Right lobe of liver (tissue), 6 donors: ENCODE measurements around the gene KCNB1. TPM values are rescaled to one million over a fixed set of nuclear protein-coding genes. Genes with fewer than 3 reads are reported as not detected.
A peak's percentile ranks its signal among the peaks of the same experiment; 100 is the strongest.

Experiments
- ATAC-seq, 4 donors: fragments of 200-7000 bp; cut with Tn5 transposase; one replicate each; pipeline ENCODE4 v1.9.1; 2020; ENCODE audit warnings: mild to moderate bottlenecking in 4 of 4, moderate library complexity in 4 of 4
- DNase-seq, 3 donors: peaks; one replicate each; pipeline ENCODE4 v3.0.0-alpha.2; 2020
- H3K27ac ChIP-seq, 3 donors: fragments of 200-600 bp; one replicate each; pipeline ENCODE4 v1.8.0; 2022
- H3K27me3 ChIP-seq, 2 donors: fragments of 200-600 bp; one replicate each; pipeline ENCODE4 v1.8.0; 2022
- H3K36me3 ChIP-seq, 4 donors: fragments of 200-600 bp; sonication (generic) in 1 of 4; one replicate each; pipeline versions ENCODE4 v1.5.1 to v1.8.0; 2017 to 2022; ENCODE audit warnings: control low read depth in 1 of 4
- H3K4me1 ChIP-seq, 4 donors: fragments of 200-600 bp; sonication (generic) in 1 of 4; one replicate each; pipeline versions ENCODE4 v1.5.1 to v1.8.0; 2017 to 2022; ENCODE audit warnings: control low read depth in 1 of 4
- H3K4me3 ChIP-seq, 3 donors: fragments of 200-600 bp; one replicate each; pipeline ENCODE4 v1.8.0; 2022
- H3K9me3 ChIP-seq, 4 donors: fragments of 200-600 bp; sonication (generic) in 1 of 4; one replicate each; pipeline versions ENCODE4 v1.5.1 to v1.8.0; 2017 to 2022; ENCODE audit warnings: control low read depth in 1 of 4
- POLR2A ChIP-seq: fragments of 450-650 bp; IDR thresholded peaks from one replicate; pipeline ENCODE4 v1.6.1; 2017; ENCODE audit warnings: antibody characterized with exemption, mild to moderate bottlenecking
- WGBS: methylation state at CpG from one replicate; pipeline ENCODE4 v1.1.6; 2018; ENCODE audit warnings: low coverage, low lambda C conversion rate; ENCODE audit not compliant: insufficient coverage; ENCODE audit errors: missing lambda C conversion rate; 5-methylcytosine and 5-hydroxymethylcytosine counted together
- intact Hi-C, 2 donors: fragments of 100-400 bp; cut with DNase I; formaldehyde crosslinking; loops; one replicate each; pipeline versions ENCODE4 v1.11.2 to v1.14.1; 2022
- total RNA-seq, 6 experiments: library from RNA; depleted of rRNA in 2 of 6; stranded (reverse); fragments of >200 nt in 2 of 6; fragmentation: NEBNext Ultra II Directional in 3 of 6; extraction: Animal tissue kit (Norgen Biotek cat#: 25700) in 3 of 6; gene quantifications; one replicate each; pipeline versions ENCODE4 v1.1.0 to v1.2.4, GENCODE V29; 2016 to 2023
- TF ChIP-seq, protein P1 (sequence below), 4 donors: fragments of 200-600 bp in 3 of 4; fragments of 450-650 bp in 1 of 4; IDR thresholded peaks; one replicate each; pipeline versions ENCODE4 v1.5.1 to v1.8.0; 2016 to 2022; ENCODE audit warnings: antibody characterized with exemption in 4 of 4, mild to moderate bottlenecking in 2 of 4
- donor health status: DM: no; HTN: yes; CAD: no.
- donor health status: DM: no; HTN: no; CAD: no.
- donor health status: DM: no; HTN: no; CAD: no.
- donor health status: DM: no; HTN: yes; CAD: no.
- donor health status: DM: no; HTN: yes; CAD: no.

KCNB1 gene
- total RNA-seq, 6 experiments from 2014 or later: 1.5 to 8.2 (median 3.8) TPM

DNA sequence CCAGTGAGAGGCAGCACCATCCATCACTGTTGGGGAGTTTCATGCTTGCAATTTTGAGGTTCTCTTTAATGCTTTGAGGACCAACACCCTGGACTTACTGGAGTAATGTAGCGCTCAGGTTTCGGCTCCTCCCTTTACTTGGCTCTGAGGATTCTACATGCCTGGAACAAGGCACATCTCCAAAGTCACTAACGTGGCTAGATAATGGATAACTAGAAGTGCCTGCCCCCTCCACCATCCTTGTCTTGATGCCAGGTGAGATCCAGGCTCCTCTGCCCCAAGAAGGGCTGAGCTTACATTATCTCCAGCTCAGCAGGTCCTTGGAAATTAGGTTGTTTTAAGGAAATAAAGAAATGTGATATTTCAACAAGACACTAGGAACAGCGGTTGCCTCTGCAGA, 129.1 kb downstream of the KCNB1 start:
- intact Hi-C loops: no loop called here
- Histone ChIP-seq H3K36me3 (no peaks in the 10 kb centered on the region), H3K4me1 (peaks cover 0 to 41% (median 17%) of the 10 kb centered on the region in 4 donors), H3K27me3 (no peaks in the 10 kb centered on the region), H3K4me3 (no peak overlapping the region), H3K27ac (peak overlapping the region in 2 of 3 donors; percentile 49 to 62), H3K9me3 (no peaks in the 10 kb centered on the region)
- ATAC-seq: peak; percentile 81 to 88 (median 82)
- 34% methylated on average over 4 of the region's 4 CpGs for WGBS
- TF ChIP-seq, protein P1, sequence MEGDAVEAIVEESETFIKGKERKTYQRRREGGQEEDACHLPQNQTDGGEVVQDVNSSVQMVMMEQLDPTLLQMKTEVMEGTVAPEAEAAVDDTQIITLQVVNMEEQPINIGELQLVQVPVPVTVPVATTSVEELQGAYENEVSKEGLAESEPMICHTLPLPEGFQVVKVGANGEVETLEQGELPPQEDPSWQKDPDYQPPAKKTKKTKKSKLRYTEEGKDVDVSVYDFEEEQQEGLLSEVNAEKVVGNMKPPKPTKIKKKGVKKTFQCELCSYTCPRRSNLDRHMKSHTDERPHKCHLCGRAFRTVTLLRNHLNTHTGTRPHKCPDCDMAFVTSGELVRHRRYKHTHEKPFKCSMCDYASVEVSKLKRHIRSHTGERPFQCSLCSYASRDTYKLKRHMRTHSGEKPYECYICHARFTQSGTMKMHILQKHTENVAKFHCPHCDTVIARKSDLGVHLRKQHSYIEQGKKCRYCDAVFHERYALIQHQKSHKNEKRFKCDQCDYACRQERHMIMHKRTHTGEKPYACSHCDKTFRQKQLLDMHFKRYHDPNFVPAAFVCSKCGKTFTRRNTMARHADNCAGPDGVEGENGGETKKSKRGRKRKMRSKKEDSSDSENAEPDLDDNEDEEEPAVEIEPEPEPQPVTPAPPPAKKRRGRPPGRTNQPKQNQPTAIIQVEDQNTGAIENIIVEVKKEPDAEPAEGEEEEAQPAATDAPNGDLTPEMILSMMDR (IDR thresholded peaks at IDR 0.05): no peak
- no peak for TF ChIP-seq POLR2A
- DNase-seq: peak; percentile 47 to 84 (median 65)

DNA sequence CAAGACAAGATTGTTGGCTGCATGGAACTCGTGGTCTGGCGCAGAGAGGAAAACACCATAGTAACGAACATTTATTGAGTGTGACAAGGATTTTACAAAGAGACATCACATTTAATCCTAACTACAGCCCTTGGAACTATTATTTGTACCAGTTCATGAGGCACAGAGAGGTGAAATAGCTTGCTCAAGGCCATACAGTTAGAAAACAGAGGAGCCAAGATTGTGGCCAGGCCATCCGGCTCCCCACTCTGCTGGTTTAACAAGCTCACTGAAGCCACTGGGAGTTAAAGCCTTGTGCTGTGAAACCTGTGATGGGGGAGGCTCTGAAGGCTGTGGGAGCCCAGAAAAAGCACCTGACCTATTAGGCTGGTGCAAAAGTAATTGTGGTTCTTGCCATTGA, 129.7 kb downstream of the KCNB1 start:
- no peak for DNase-seq
- no peak for ATAC-seq
- H3K36me3 ChIP-seq: no peaks in the 10 kb centered on the region
- no peaks in the 10 kb centered on the region for H3K9me3 ChIP-seq
- H3K4me3 ChIP-seq: no peak overlapping the region
- intact Hi-C loops: no loop called here
- WGBS: 71% methylated on average over 4 of the region's 4 CpGs
- no peaks in the 10 kb centered on the region for H3K27me3 ChIP-seq
- H3K27ac ChIP-seq: no peak overlapping the region
- peaks cover 0 to 41% (median 17%) of the 10 kb centered on the region in 4 donors for H3K4me1 ChIP-seq
- no peak for TF ChIP-seq POLR2A
- TF ChIP-seq, protein P1 (IDR thresholded peaks at IDR 0.05): no peak

DNA sequence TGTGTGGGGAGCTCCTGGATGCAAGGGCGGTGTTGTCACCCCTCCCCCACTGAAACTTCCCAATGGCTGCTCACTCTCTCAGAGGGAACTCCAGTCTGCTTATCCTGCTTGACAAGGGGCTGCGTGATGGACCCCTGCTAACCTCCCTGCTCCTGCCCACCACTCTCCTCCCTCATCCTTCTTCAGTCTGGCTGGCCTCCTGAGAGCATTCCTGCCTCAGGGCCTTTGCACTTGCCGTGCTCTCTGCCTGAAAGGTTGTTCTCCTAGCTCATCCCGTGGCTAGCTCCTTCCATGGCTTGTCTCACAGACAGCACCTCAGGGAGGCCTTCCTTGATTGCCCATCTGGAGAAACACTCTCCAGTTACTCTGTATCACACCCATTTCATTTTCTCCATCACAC, 130.7 kb downstream of the KCNB1 start:
- Histone ChIP-seq H3K9me3 (no peaks in the 10 kb centered on the region), H3K27me3 (no peaks in the 10 kb centered on the region), H3K27ac (no peak overlapping the region), H3K4me3 (no peak overlapping the region), H3K36me3 (no peaks in the 10 kb centered on the region), H3K4me1 (peaks cover 0 to 34% (median 13%) of the 10 kb centered on the region in 4 donors)
- intact Hi-C loops: no loop called here
- 71% methylated on average over 2 of the region's 4 CpGs for WGBS
- ATAC-seq (no peak), DNase-seq (no peak)
- TF ChIP-seq POLR2A: no peak
- TF ChIP-seq, protein P1 (IDR thresholded peaks at IDR 0.05): no peak

DNA sequence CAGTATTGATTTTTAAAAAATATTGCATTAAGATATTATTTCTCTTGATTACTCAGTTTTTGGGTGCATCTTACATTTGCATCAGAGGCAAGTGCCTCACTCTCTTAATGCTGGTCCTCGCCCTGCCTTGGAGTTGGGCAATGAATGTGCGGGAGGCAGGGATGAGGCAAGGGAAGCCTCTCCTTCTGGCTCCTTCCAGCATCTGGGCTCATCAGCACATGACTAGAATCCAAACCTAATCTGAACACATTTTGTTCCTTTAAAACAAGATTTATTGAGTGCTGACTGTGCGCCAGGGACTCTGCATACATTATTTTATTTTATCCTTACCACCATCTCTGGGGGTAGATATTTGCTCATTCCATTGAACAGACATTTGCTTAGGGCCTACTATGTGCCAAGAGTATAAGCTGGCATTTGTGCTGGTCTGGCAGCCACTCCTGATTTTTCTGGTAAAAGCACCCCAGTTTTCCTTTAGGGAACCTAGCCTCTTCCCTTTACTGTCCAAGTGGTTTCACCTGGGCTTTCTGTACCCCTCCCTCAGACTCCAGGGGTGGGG, 132.7 kb downstream of the KCNB1 start:
- peaks cover 0 to 22% (median 7%) of the 10 kb centered on the region in 4 donors for H3K4me1 ChIP-seq
- H3K27ac ChIP-seq: no peak overlapping the region
- ATAC-seq (no peak), DNase-seq (no peak)
- intact Hi-C loops: no loop called here
- no peaks in the 10 kb centered on the region for H3K9me3 ChIP-seq
- H3K36me3 ChIP-seq: no peaks in the 10 kb centered on the region
- no peaks in the 10 kb centered on the region for H3K27me3 ChIP-seq
- 97% methylated on average over 3 of the region's 3 CpGs for WGBS
- TF ChIP-seq POLR2A: no peak
- TF ChIP-seq, protein P1 (IDR thresholded peaks at IDR 0.05): no peak
- no peak overlapping the region for H3K4me3 ChIP-seq

DNA sequence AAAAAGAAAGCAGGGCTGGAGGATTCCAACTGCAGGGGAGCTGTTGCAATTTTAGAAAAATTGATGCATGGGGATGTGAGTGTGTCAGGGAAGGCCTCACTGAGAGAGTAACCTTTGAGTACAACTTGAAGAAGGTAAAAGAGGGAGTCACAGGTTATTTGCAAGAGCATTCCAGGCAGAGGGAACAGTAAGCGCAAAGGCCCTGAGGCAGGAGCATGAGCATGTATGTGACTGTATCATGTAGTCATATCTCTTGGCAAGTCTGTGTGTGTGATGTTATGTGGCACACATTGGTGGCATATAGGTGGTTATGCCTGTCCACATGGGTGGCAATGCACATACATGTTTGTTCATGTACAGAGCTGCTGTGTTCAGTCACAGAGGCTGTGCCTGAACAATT, 133.4 kb downstream of the KCNB1 start:
- DNase-seq: no peak
- peaks cover 0 to 15% (median 3%) of the 10 kb centered on the region in 4 donors for H3K4me1 ChIP-seq
- TF ChIP-seq, protein P1 (IDR thresholded peaks at IDR 0.05): no peak
- TF ChIP-seq POLR2A: no peak
- H3K9me3 ChIP-seq: no peaks in the 10 kb centered on the region
- no peaks in the 10 kb centered on the region for H3K27me3 ChIP-seq
- H3K4me3 ChIP-seq: no peak overlapping the region
- no peak overlapping the region for H3K27ac ChIP-seq
- 80% methylated on average over 1 of the region's 1 CpG for WGBS
- intact Hi-C loops: no loop called here
- no peak for ATAC-seq
- H3K36me3 ChIP-seq: no peaks in the 10 kb centered on the region
